Activated CD4-positive, alpha-beta T cell treated with anti-CD3 and anti-CD28 coated beads, Interleukin-2, amount 10 ng/mL, durations not matched to agents 24 days and 14 days (primary cell): Measurements from ENCODE around the gene HACD2. TPM values are rescaled to one million over a fixed set of nuclear protein-coding genes. Genes with fewer than 3 reads are reported as not detected.
"Not testable (repeated sequence)": the region's sequence is repeated elsewhere in the genome, so short reads cannot be mapped to it uniquely, and the experiment has no call there.

Experiments used
- DNase-seq: peaks from one replicate; pipeline ENCODE4 v3.0.0; 2022
- H3K27ac Mint-ChIP-seq: one replicate; pipeline ENCODE4 v1.8.0; 2022; ENCODE audit warnings: mild to moderate bottlenecking, mixed read lengths
- H3K27me3 Mint-ChIP-seq: one replicate; pipeline ENCODE4 v1.8.0; 2022; ENCODE audit warnings: mixed read lengths
- H3K36me3 Mint-ChIP-seq: one replicate; pipeline ENCODE4 v1.8.0; 2022; ENCODE audit warnings: low read depth, mild to moderate bottlenecking, mixed read lengths
- H3K4me1 Mint-ChIP-seq: one replicate; pipeline ENCODE4 v1.8.0; 2021; ENCODE audit warnings: mixed read lengths
- H3K4me3 Mint-ChIP-seq: one replicate; pipeline ENCODE4 v1.8.0; 2022; ENCODE audit warnings: mild to moderate bottlenecking, moderate library complexity, mixed read lengths
- H3K9me3 Mint-ChIP-seq: one replicate; pipeline ENCODE4 v1.8.0; 2021; ENCODE audit warnings: mixed read lengths
- intact Hi-C: fragments of 100-400 bp; cut with micrococcal nuclease; formaldehyde crosslinking; loops from one replicate; pipeline ENCODE4 v1.15.1; 2023
- total RNA-seq: library from RNA; stranded (reverse); gene quantifications from 2 replicates; pipeline ENCODE4 v1.2.3, GENCODE V29; 2022

Gene HACD2
- total RNA-seq, 1 donor from 2014 or later = 31.8 TPM

GRCh38 chr3:123602325-123602724 lies 17.5 kb upstream of the HACD2 start:
- H3K9me3 Mint-ChIP-seq = no peaks in the 10 kb centered on the region
- no peak overlapping the region for H3K27ac Mint-ChIP-seq
- peaks cover 5% of the 10 kb centered on the region for H3K36me3 Mint-ChIP-seq
- H3K4me1 Mint-ChIP-seq = peaks cover 8% of the 10 kb centered on the region
- no peaks in the 10 kb centered on the region for H3K27me3 Mint-ChIP-seq
- intact Hi-C loops = no loop called here
- no peak for DNase-seq
- no peak overlapping the region for H3K4me3 Mint-ChIP-seq

GRCh38 chr3:123600863-123601262 lies 16.0 kb upstream of the HACD2 start:
- H3K4me3 Mint-ChIP-seq, intact Hi-C loops, H3K36me3 Mint-ChIP-seq: not testable (repeated sequence)

GRCh38 chr3:123597561-123597960 lies 12.7 kb upstream of the HACD2 start:
- H3K4me3 Mint-ChIP-seq = no peak overlapping the region
- H3K4me1 Mint-ChIP-seq = no peaks in the 10 kb centered on the region
- H3K36me3 Mint-ChIP-seq = peaks cover 8% of the 10 kb centered on the region
- H3K9me3 Mint-ChIP-seq = no peaks in the 10 kb centered on the region
- DNase-seq = no peak
- no peak overlapping the region for H3K27ac Mint-ChIP-seq
- no peaks in the 10 kb centered on the region for H3K27me3 Mint-ChIP-seq
- intact Hi-C loops = no loop called here

More at GRCh38 chr3:123600863-123601262, 16.0 kb upstream of the HACD2 start:
- not testable (repeated sequence) for H3K4me1 Mint-ChIP-seq, H3K27me3 Mint-ChIP-seq, H3K9me3 Mint-ChIP-seq, DNase-seq, H3K27ac Mint-ChIP-seq

DNA sequence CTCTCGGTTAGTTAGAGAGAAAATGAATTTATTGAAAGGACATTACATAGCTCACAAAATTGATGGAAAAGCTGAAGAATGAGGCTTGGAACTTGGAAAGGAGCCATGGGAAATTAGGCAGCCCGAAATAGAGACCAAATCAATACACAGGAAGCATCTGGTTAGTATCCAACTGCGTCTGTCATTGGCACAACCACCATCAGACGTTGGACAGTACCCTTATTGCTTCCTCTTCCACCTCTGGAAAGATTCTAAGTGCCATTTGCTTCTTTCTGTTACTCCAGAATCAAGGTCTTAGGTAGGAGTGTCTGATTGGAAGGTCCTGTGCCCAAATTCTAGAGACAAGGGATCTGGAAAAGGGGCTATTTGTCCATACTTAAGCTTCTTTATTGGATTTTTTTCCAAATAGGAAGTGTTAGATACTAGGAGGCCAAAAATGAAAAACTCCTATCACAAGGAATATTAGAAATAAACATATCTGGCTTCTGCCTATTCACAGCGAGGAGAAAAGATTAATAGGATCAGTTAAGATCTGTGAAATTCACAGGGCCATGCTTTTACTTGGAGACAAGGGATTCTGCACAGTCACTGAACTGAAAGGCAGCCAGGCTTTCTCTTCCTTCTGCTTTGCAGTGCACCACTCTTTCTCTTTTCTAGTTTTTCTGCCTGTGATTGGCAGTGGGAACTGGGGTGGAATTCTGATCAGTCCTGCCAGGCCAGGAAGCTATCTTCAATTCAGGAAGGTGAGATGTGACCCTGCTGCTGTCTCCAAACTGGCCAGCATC lies 10.7 kb upstream of the HACD2 start:
- intact Hi-C loops = no loop called here
- H3K27ac Mint-ChIP-seq = no peak overlapping the region
- H3K36me3 Mint-ChIP-seq = peaks cover 23% of the 10 kb centered on the region
- H3K9me3 Mint-ChIP-seq = no peaks in the 10 kb centered on the region
- no peak overlapping the region for H3K4me3 Mint-ChIP-seq
- no peaks in the 10 kb centered on the region for H3K4me1 Mint-ChIP-seq
- DNase-seq = no peak
- H3K27me3 Mint-ChIP-seq = no peaks in the 10 kb centered on the region

DNA sequence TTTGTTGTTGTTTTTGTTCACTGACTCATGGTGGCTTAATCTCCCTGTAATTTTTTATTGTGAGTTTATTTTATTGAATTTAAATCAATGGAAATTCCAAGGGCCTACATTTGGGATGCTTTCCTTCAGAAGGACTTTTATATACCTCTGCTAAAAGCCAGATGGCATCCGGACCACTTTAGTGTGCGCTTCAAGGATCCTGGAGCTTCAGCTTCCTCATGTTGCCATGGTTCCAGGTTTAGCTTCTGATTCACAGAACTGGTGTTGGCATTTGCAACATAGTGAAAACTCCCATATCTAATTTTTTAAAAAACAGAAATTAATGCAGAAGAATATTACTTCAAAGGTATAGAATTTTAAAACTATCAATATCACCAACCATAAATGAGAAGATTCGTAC lies 8.5 kb upstream of the HACD2 start:
- intact Hi-C loops = no loop called here
- no peaks in the 10 kb centered on the region for H3K27me3 Mint-ChIP-seq
- H3K4me1 Mint-ChIP-seq = no peaks in the 10 kb centered on the region
- H3K4me3 Mint-ChIP-seq = no peak overlapping the region
- H3K27ac Mint-ChIP-seq = no peak overlapping the region
- no peak for DNase-seq
- peaks cover 11% of the 10 kb centered on the region for H3K9me3 Mint-ChIP-seq
- peaks cover 37% of the 10 kb centered on the region for H3K36me3 Mint-ChIP-seq

GRCh38 chr3:123590685-123591450 lies 6.0 kb upstream of the HACD2 start:
- Mint-ChIP-seq H3K9me3 (peaks cover 15% of the 10 kb centered on the region), H3K27ac (no peak overlapping the region), H3K27me3 (no peaks in the 10 kb centered on the region), H3K4me1 (no peaks in the 10 kb centered on the region), H3K36me3 (peaks cover 43% of the 10 kb centered on the region), H3K4me3 (no peak overlapping the region)
- no peak for DNase-seq
- intact Hi-C loops = no loop called here

- Mint-ChIP-seq H3K4me1 (peaks cover 16% of the 10 kb centered on the region), H3K9me3 (peaks cover 15% of the 10 kb centered on the region), H3K4me3 (no peak overlapping the region), H3K36me3 (peaks cover 38% of the 10 kb centered on the region), H3K27ac (no peak overlapping the region), H3K27me3 (no peaks in the 10 kb centered on the region)
- no peak for DNase-seq
- intact Hi-C loops = loop anchor here (5.0 kb wide), 1 partner anchor 295 kb away; the partner anchor contains the start of gene MYLK
These were observed 2.5 kb upstream of the HACD2 start for GRCh38 chr3:123587401-123587800.

DNA sequence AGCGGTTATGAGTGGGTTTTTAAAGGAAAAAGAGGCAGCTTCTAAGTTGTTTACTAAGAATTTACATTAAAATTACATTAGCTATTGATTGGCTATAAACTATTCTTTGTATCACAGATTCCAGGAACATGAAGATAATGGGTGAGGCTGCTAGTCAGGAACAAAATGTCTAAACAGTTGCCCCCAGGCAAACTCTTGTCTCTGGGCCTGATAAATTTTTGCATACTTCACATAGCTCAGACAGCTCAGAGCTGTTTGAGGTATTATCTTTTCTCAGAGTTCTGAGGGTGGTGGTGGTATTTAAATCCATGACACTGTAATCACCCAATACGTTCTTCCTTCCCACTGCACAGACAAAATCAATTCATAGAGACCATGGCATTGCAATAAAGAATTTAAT lies 2.1 kb upstream of the HACD2 start:
- Mint-ChIP-seq H3K4me1 (peaks cover 16% of the 10 kb centered on the region), H3K27ac (no peak overlapping the region), H3K9me3 (peaks cover 15% of the 10 kb centered on the region), H3K27me3 (no peaks in the 10 kb centered on the region), H3K4me3 (no peak overlapping the region), H3K36me3 (peaks cover 35% of the 10 kb centered on the region)
- intact Hi-C loops = loop anchor here (5.0 kb wide), 1 partner anchor 295 kb away; the partner anchor contains the start of gene MYLK
- DNase-seq = no peak

GRCh38 chr3:123586131-123586530 lies 1.3 kb upstream of the HACD2 start:
- Mint-ChIP-seq H3K9me3 (peaks cover 15% of the 10 kb centered on the region), H3K4me1 (peaks cover 16% of the 10 kb centered on the region), H3K4me3 (no peak overlapping the region), H3K27me3 (no peaks in the 10 kb centered on the region), H3K36me3 (peaks cover 36% of the 10 kb centered on the region), H3K27ac (no peak overlapping the region)
- DNase-seq = peak; percentile 78
- intact Hi-C loops = loop anchor here (5.0 kb wide), 1 partner anchor 296 kb away; the partner anchor contains the start of gene MYLK

GRCh38 chr3:123584284-123584987 lies 417 bp downstream of the HACD2 start:
- Mint-ChIP-seq H3K4me3 (no peak overlapping the region), H3K9me3 (peaks cover 6% of the 10 kb centered on the region), H3K27ac (peak overlapping the region; percentile 74), H3K27me3 (no peaks in the 10 kb centered on the region), H3K36me3 (peaks cover 30% of the 10 kb centered on the region), H3K4me1 (peaks cover 16% of the 10 kb centered on the region)
- no peak for DNase-seq
- intact Hi-C loops = no loop called here

- intact Hi-C loops = no loop called here
These were observed 1.3 kb downstream of the HACD2 start for GRCh38 chr3:123583561-123583960.

GRCh38 chr3:123582315-123582714 lies 2.5 kb downstream of the HACD2 start:
- H3K4me1 Mint-ChIP-seq = peaks cover 16% of the 10 kb centered on the region
- H3K4me3 Mint-ChIP-seq = no peak overlapping the region
- H3K9me3 Mint-ChIP-seq = no peaks in the 10 kb centered on the region
- intact Hi-C loops = no loop called here
- peaks cover 21% of the 10 kb centered on the region for H3K36me3 Mint-ChIP-seq
- H3K27me3 Mint-ChIP-seq = no peaks in the 10 kb centered on the region
- no peak overlapping the region for H3K27ac Mint-ChIP-seq
- no peak for DNase-seq

More at GRCh38 chr3:123583561-123583960, 1.3 kb downstream of the HACD2 start:
- peaks cover 24% of the 10 kb centered on the region for H3K36me3 Mint-ChIP-seq
- no peak overlapping the region for H3K27ac Mint-ChIP-seq
- no peaks in the 10 kb centered on the region for H3K27me3 Mint-ChIP-seq
- no peak for DNase-seq
- peaks cover 4% of the 10 kb centered on the region for H3K9me3 Mint-ChIP-seq
- peaks cover 16% of the 10 kb centered on the region for H3K4me1 Mint-ChIP-seq
- no peak overlapping the region for H3K4me3 Mint-ChIP-seq

DNA sequence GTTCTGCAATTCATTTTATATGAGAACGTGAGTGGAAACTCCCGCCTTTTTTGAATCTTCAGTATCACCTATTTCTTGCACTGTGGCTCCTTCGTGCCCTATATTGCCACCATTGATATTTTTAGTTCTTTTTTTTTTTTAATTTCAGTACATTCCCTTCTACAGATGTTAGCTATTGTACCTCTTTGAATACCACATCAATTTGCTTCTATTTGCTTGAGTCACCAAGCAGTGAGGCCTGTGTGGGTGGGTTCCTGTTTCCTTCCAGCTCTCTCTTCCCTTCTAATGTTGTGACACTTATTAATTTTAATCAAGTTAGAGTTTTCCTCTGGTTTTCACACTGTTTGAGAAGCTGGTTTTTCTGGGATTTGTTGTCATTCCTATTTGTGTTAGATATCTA lies 8.7 kb downstream of the HACD2 start:
- Mint-ChIP-seq H3K27ac (peak overlapping the region; percentile 9), H3K4me1 (peaks cover 14% of the 10 kb centered on the region), H3K36me3 (peaks cover 28% of the 10 kb centered on the region), H3K9me3 (no peaks in the 10 kb centered on the region), H3K27me3 (no peaks in the 10 kb centered on the region), H3K4me3 (no peak overlapping the region)
- intact Hi-C loops = no loop called here
- DNase-seq = no peak

GRCh38 chr3:123571973-123572365 lies 12.9 kb downstream of the HACD2 start:
- H3K4me3 Mint-ChIP-seq = no peak overlapping the region
- H3K27ac Mint-ChIP-seq = no peak overlapping the region
- H3K36me3 Mint-ChIP-seq = peaks cover 26% of the 10 kb centered on the region
- no peaks in the 10 kb centered on the region for H3K27me3 Mint-ChIP-seq
- intact Hi-C loops = no loop called here
- H3K4me1 Mint-ChIP-seq = peaks cover 15% of the 10 kb centered on the region
- no peak for DNase-seq
- no peaks in the 10 kb centered on the region for H3K9me3 Mint-ChIP-seq
